ENCODE results near the gene TES.
"Not testable (repeated sequence)": the region's sequence is repeated elsewhere in the genome, so short reads cannot be mapped to it uniquely, and the experiment has no call there.

Gene TES

GRCh38 chr7:116210345-116211005, at the start of gene TES:
Gene TES, plus strand, starts transcription at chr7:116210539. Its CDS starts 169 bp downstream, at chr7:116210708.
- DNase-seq (ENCODE audit: low read depth): peak; percentile 47

GRCh38 chr7:116161728-116162127, 48.6 kb upstream of the TES start:
- DNase-seq (ENCODE audit: low read depth): no peak

- no peak for DNase-seq (ENCODE audit: low read depth)
Observed at GRCh38 chr7:116162254-116162653, 48.1 kb upstream of the TES start.

- DNase-seq (ENCODE audit: low read depth): no peak
Observed at GRCh38 chr7:116162992-116163391, 47.3 kb upstream of the TES start.

GRCh38 chr7:116164552-116165306, 45.6 kb upstream of the TES start:
- DNase-seq (ENCODE audit: low read depth): no peak

GRCh38 chr7:116165717-116166116, 44.6 kb upstream of the TES start:
- no peak for DNase-seq (ENCODE audit: low read depth)

GRCh38 chr7:116166156-116166555, 44.2 kb upstream of the TES start:
- no peak for DNase-seq (ENCODE audit: low read depth)

GRCh38 chr7:116167177-116167576, 43.2 kb upstream of the TES start:
- DNase-seq (ENCODE audit: low read depth): no peak

- DNase-seq (ENCODE audit: low read depth): no peak
Observed at GRCh38 chr7:116169060-116169459, 41.3 kb upstream of the TES start.

- DNase-seq (ENCODE audit: low read depth): no peak
Observed at GRCh38 chr7:116170180-116170579, 40.2 kb upstream of the TES start.

- DNase-seq (ENCODE audit: low read depth): no peak
Observed at GRCh38 chr7:116171094-116171493, 39.2 kb upstream of the TES start.

- no peak for DNase-seq (ENCODE audit: low read depth)
Observed at GRCh38 chr7:116172353-116172752, 38.0 kb upstream of the TES start.

- DNase-seq (ENCODE audit: low read depth): peak; percentile 3
Observed at GRCh38 chr7:116173051-116174028, 37.0 kb upstream of the TES start.

- DNase-seq (ENCODE audit: low read depth): not testable (repeated sequence)
Observed at GRCh38 chr7:116175095-116175494, 35.2 kb upstream of the TES start.

- no peak for DNase-seq (ENCODE audit: low read depth)
Observed at GRCh38 chr7:116176226-116176625, 34.1 kb upstream of the TES start.

GRCh38 chr7:116177009-116177408, 33.3 kb upstream of the TES start:
- no peak for DNase-seq (ENCODE audit: low read depth)

GRCh38 chr7:116180302-116180701, 30.0 kb upstream of the TES start:
- DNase-seq (ENCODE audit: low read depth): no peak

GRCh38 chr7:116182023-116182422, 28.3 kb upstream of the TES start:
- no peak for DNase-seq (ENCODE audit: low read depth)

GRCh38 chr7:116185450-116185849, 24.9 kb upstream of the TES start:
- no peak for DNase-seq (ENCODE audit: low read depth)

- no peak for DNase-seq (ENCODE audit: low read depth)
Observed at GRCh38 chr7:116185956-116186355, 24.4 kb upstream of the TES start.

GRCh38 chr7:116187400-116187799, 22.9 kb upstream of the TES start:
- DNase-seq (ENCODE audit: low read depth): no peak

GRCh38 chr7:116193329-116194087, 16.8 kb upstream of the TES start:
- DNase-seq (ENCODE audit: low read depth): no peak

Data from activated T-cell treated with anti-CD3 and anti-CD28 coated beads for 1 hour (primary cell).